PC-9 (cell line): ENCODE measurements around the gene IFI27L1.

Source experiments
- EZH2 ChIP-seq: fragments of 200-600 bp; sonication (generic); IDR thresholded peaks from 2 replicates; pipeline ENCODE4 v1.8.0; 2017; ENCODE audit warnings: antibody characterized with exemption, low read depth
- TF ChIP-seq, protein P1 (sequence below): fragments of 200-600 bp; sonication (generic); conservative IDR thresholded peaks from 2 replicates; pipeline ENCODE4 v1.6.1; 2017; ENCODE audit warnings: mixed run types, antibody characterized with exemption, mild to moderate bottlenecking, moderate library complexity

DNA sequence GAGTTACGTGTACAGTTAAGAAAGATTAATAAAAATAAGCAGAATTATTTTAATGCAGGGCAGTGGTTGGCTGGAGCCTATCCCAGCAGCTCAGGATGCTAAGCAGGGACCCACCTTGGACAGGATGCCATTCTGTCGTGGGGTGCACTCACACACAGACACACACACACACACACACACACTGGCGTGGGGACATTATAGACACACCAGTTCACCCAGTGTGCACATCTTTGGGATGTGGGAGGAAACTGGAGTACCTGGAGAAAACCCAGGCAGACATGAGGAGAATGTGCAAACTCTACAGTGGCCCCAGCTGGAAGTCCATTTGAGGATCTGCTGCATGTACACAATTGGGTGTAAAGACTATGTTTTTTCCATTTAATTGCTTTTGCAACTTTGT lies 61.1 kb downstream of the IFI27L1 start:
- TF ChIP-seq EZH2, result no peak
- TF ChIP-seq, protein P1, sequence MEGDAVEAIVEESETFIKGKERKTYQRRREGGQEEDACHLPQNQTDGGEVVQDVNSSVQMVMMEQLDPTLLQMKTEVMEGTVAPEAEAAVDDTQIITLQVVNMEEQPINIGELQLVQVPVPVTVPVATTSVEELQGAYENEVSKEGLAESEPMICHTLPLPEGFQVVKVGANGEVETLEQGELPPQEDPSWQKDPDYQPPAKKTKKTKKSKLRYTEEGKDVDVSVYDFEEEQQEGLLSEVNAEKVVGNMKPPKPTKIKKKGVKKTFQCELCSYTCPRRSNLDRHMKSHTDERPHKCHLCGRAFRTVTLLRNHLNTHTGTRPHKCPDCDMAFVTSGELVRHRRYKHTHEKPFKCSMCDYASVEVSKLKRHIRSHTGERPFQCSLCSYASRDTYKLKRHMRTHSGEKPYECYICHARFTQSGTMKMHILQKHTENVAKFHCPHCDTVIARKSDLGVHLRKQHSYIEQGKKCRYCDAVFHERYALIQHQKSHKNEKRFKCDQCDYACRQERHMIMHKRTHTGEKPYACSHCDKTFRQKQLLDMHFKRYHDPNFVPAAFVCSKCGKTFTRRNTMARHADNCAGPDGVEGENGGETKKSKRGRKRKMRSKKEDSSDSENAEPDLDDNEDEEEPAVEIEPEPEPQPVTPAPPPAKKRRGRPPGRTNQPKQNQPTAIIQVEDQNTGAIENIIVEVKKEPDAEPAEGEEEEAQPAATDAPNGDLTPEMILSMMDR, result no peak
